GM18508 (cell line): Measurements from ENCODE around the gene CYRIA.

Source experiments
- ATAC-seq: cut with Tn5 transposase; IDR thresholded peaks from one replicate; pipeline ENCODE4 v1.9.1; 2021; ENCODE audit warnings: moderate number of reproducible peaks; ENCODE audit not compliant: insufficient read depth, unreplicated experiment

CYRIA gene

DNA sequence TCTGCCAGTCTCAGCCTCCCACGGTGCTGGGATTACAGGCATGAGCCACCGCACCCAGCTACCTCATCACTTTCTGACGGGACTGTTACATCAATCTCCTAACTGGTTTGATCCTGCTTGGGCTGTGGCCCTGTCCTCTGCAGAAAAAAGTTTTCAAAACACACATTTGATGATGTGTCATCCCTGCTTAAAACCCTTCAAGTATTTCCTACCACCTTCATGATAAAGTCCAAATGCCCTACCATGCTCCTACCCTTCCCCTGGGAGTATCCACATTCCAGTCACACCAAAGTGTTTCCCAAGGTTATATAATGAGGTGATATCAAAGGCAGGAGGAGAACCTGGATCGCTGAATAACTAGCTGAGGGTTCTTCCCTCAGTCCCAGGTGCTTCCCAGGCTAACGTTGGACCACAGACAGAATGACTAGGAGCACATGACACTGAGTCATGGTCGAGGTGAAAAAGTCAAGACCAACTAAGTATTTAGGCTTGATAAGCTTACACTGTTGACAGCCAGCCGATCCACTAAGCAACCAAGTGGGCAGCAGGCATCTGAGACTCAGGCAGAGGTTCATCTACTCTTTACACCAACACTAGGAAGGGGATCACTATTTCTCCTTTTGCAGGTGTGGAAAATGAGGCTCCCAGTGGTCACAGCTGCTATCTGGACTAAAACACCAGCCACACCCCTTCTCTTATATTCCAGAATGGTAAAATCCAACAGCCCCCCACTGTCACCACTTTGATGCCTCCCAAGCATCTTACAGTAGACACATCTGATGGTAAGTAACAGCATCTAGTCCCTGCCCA, 31.8 kb downstream of the CYRIA start:
- ATAC-seq: no peak

DNA sequence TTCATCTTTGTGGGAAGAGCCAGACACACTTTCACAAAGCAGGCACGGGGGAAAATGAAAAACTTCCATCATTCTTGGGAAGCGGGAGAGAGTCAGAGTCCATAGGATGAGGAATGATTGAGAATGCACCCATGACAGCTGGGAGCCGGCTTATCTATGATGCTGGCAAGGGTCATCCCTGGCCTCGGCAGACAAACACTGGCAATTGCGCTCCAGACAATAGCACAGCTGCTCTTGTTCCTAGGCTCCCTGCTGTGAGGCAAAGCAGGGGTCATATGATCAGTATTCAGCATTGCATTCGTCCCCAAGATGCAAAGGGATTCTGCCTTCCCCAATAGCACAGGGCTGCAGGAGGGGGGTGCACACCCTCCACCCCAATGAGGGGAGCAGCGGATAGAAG, 33.0 kb downstream of the CYRIA start:
- ATAC-seq: no peak

GRCh38 chr2:16630463-16630862, 35.2 kb downstream of the CYRIA start:
- ATAC-seq: no peak

GRCh38 chr2:16629770-16630169, 35.9 kb downstream of the CYRIA start:
- no peak for ATAC-seq

GRCh38 chr2:16629044-16629443, 36.6 kb downstream of the CYRIA start:
- ATAC-seq: no peak

DNA sequence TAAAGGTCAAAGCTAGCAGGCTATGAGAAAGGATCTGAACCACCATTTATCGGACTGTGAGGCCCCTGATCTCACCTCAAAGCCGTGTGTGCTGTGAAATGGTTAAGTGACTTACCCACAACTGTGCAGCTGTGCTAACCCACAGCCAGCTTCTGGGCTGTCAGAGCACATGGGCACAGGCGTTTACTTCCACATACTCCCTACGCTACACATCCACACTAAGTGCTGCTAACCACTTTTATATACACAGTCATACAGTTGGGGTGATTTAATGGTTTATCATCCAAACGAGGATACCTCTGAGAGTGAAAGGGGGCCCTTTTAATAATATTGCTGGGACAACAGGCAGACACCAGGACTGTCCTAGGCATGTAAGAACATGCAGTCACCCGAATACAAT, 37.3 kb downstream of the CYRIA start:
- no peak for ATAC-seq

DNA sequence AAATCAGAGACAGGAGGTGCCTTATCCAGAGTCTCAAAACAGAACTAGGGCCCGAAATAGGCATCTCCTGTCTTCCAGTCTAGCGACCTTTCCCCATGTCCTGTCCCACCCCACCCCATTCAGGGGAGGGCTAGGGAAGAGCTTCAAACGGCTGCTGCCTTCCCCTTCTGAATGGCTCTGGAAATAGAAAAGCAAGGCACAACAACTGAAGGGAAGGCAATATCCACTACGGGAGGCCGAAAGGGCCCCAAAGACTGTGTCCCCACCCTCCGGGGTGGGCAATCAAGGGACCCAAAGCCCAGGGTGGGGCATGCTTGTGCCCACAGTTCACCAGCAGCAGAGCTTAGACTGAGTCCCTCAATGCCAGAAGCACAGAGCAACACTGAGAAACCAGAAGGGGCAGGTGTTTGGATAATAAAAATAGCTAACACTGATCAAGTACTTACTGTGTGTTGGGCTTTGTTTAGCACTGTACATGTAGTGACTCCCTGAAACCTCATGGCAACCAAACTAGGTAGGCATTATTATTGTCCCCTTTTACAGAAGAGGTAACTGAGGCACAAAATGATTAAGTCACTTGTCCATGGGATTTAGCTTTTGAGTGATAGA, 38.5 kb downstream of the CYRIA start:
- ATAC-seq: no peak

GRCh38 chr2:16626497-16626896, 39.1 kb downstream of the CYRIA start:
- no peak for ATAC-seq

- peak; percentile 80 for ATAC-seq
Measured at GRCh38 chr2:16625759-16626158, 39.9 kb downstream of the CYRIA start.

- ATAC-seq: no peak
Measured at GRCh38 chr2:16625201-16625729, 40.4 kb downstream of the CYRIA start.

- no peak for ATAC-seq
Measured at GRCh38 chr2:16624436-16624780, 41.2 kb downstream of the CYRIA start.

DNA sequence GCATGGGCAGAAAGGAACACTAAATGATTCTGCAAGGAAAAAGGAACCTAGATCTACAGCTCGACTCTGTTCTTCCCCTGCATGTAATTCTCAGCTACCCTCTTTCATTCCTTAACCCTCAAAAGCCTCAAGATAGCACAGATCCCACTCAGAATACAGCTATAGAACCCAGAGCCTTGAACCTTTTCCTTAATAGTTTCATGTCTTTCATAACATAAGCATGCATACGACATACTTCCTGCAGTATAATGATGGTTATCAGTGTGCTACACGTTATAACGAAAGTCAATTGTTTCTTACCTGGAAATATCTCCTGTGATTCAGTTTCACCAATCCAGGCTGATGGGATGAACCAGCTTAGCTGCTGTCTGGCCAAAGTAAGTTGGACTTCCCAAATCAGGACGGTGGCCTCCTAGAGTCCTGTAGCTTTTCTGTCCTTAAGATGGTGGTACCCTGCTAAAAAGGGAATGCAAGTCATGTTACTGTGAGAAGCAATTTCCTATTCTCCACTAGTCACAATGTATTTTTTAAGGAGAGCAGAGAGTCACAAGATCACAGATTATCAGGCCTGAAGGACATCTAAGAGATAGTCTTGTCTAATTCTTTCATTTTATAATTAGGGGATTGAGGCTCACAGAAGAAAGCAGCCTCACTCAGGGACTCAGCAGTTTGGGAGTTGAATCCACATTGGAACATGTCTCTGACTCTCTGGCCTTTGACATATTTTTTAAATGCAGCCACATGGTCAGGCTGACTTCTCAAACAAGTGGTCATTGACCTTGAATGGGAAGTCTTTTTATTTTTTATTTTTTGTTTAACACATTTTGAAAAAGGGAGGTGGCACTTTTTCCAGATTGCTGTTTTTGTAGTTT, 41.8 kb downstream of the CYRIA start:
- no peak for ATAC-seq

DNA sequence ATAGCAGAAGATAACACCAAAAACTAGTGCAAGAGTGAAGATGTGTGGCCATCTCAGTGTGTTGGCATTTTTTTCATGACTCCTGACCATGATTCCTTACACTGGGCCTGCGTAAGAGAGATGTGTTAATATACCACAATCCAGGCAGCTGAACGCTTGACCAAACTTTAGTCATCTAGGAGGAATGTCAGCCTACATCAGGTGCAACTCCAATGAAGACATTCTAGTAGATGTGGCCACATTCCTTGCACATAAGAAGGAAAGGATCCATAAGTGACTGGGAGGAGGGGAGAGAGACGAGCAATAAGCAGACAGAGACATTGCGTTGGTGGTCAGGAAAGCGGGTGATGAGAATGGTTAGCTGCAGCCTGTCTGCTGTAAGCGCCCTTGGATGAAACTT, 42.6 kb downstream of the CYRIA start:
- no peak for ATAC-seq

GRCh38 chr2:16622399-16622968, 43.1 kb downstream of the CYRIA start:
- ATAC-seq: no peak

DNA sequence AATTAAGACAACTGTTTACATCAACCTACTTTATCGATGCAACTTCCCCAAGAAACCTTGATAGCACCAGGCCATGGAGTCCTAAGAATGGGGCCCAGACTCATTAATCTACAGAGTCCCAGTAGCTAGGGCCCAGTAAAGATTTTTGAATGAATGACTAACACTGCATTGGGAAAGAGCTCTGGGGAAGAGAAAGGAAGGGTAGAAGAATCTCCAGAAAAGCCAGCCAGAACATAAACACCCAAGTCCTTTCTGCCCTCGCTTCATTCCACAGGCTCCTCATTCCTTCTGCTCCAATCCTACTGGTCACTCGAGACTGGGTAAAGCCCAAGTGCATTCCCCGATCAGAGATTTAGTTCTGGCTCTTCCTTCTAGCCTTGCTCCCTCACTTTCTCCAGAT, 44.3 kb downstream of the CYRIA start:
- no peak for ATAC-seq

- no peak for ATAC-seq
Measured at GRCh38 chr2:16620590-16620989, 45.0 kb downstream of the CYRIA start.

DNA sequence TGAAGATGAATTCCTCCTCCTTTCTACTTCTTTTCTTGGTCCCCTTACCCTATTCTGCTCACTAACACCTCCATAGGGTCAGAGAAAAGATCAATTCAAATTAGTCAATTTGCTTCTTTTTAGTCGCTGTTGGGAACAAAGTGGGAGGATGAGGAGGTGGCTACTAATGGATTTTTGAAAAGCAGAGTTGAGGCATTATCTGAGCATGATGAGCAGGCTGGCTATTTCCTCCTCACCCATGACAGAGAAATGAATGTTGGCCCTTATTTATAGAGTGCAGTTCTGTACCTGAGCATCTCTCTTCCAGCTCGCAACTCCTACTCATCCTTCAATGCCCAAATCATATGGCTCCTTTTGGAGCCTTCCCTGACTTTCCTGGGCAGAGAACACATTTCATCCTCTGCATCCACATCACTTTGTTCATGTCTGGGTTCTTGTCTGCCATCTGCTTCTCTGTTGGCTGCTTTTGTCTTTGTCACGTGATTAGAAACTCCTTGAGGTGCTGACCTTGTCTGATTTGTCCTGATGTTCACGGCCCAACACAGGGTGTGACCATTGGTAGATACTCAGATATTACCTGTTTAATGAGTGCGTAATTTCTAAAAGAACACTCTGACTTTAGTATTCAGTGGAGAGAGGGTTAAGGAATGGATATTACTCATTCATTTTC, 45.9 kb downstream of the CYRIA start:
- no peak for ATAC-seq

DNA sequence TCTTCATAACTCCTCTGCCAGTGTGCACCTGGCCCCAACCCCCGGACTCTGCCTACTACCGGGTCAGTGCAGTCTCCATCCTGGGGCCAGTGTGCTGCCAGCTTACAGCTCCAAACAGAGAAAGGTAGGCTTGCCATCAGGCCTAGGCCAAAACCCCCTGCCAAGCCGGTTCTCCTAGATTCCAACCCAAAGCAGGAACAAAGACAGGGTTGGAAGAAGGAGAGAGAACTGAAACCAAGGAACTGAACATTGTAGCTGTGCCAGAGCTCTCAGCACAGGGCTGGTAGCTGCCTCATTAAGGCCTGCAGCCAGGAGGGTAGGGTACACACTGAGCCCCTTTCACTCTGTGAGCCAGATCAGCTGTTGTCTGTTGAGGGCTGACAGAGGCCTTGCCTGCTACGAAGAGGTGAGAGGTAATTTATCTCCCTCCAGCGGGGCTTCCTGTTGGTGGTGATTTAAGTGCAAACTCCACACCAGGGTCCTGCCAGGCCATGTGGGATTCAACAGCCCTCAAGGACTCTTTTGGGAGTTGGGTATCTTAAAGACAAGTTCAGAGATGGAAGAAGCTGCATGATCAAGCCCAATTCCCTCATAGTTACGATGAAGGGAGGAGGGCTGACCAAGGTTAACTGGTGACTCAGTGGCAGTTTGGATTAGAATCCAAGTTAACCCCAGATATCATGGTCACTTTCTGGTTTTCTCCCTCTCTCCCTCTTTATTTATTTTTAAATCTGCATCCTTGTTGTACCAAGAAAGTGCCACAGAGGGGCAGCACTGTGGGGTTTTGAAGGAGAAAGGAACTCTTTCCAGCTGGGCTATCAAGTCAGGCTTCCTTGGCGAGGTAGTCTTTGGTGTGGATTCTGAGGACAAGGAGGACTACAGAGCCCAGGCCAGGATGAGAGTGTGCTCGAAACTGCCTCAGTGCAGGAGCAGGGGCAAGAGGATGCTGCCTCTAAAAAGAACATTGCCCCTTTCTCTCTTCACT, 48.1 kb downstream of the CYRIA start:
- no peak for ATAC-seq
